Measurements from ENCODE around the gene CSNK1A1.
"Not testable (repeated sequence)": the region's sequence is repeated elsewhere in the genome, so short reads cannot be mapped to it uniquely, and the experiment has no call there.

CSNK1A1 gene

GRCh38 chr5:149488645-149489306 lies 62.5 kb downstream of the CSNK1A1 start:
- DNase-seq = no peak

- no peak for DNase-seq
These were observed 63.6 kb downstream of the CSNK1A1 start for GRCh38 chr5:149487672-149488071.

GRCh38 chr5:149486726-149487635 lies 64.3 kb downstream of the CSNK1A1 start:
- DNase-seq = no peak

GRCh38 chr5:149485655-149486615 lies 65.3 kb downstream of the CSNK1A1 start:
- peak; percentile 6 to 56 for DNase-seq

- DNase-seq = no peak
These were observed 69.8 kb downstream of the CSNK1A1 start for GRCh38 chr5:149481485-149481884.

- DNase-seq = no peak
These were observed 72.5 kb downstream of the CSNK1A1 start for GRCh38 chr5:149478761-149479160.

GRCh38 chr5:149475777-149476176 lies 75.5 kb downstream of the CSNK1A1 start:
- DNase-seq = no peak

GRCh38 chr5:149474198-149474597 lies 77.0 kb downstream of the CSNK1A1 start:
- no peak for DNase-seq

GRCh38 chr5:149473441-149473840 lies 77.8 kb downstream of the CSNK1A1 start:
- DNase-seq = no peak

GRCh38 chr5:149472399-149472798 lies 78.8 kb downstream of the CSNK1A1 start:
- no peak for DNase-seq

- DNase-seq = no peak
These were observed 79.6 kb downstream of the CSNK1A1 start for GRCh38 chr5:149471406-149472183.

GRCh38 chr5:149470942-149471341 lies 80.3 kb downstream of the CSNK1A1 start:
- no peak for DNase-seq

GRCh38 chr5:149466457-149466972 lies 84.7 kb downstream of the CSNK1A1 start:
- DNase-seq = no peak

GRCh38 chr5:149464796-149465489 lies 86.3 kb downstream of the CSNK1A1 start:
- DNase-seq = no peak

- not testable (repeated sequence) for DNase-seq
These were observed 89.3 kb downstream of the CSNK1A1 start for GRCh38 chr5:149461907-149462306.

GRCh38 chr5:149459891-149460290 lies 91.3 kb downstream of the CSNK1A1 start:
- DNase-seq = no peak

GRCh38 chr5:149457393-149457763 lies 93.9 kb downstream of the CSNK1A1 start:
- DNase-seq = no peak

GRCh38 chr5:149456597-149457392 lies 94.4 kb downstream of the CSNK1A1 start:
- DNase-seq = no peak

GRCh38 chr5:149455889-149456409 lies 95.3 kb downstream of the CSNK1A1 start:
- DNase-seq = no peak

Measured in NCI-H2081 (cell line).